HG02798 (cell line): ENCODE results near the gene HOMER1.

Source experiments
- ATAC-seq: cut with Tn5 transposase; IDR thresholded peaks from one replicate; pipeline ENCODE4 v1.9.1; 2021; ENCODE audit warnings: mild to moderate bottlenecking; ENCODE audit not compliant: unreplicated experiment, poor library complexity

Gene HOMER1

GRCh38 chr5:79513704-79514390 lies at the start of gene HOMER1:
HOMER1 (minus strand) TSS chr5:79514134; CDS start chr5:79512774, 1,360 bp downstream.
- ATAC-seq, result peak; percentile 71

- ATAC-seq, result no peak
These were observed 49.3 kb upstream of the HOMER1 start for GRCh38 chr5:79563247-79563590.

GRCh38 chr5:79562351-79563246 lies 48.7 kb upstream of the HOMER1 start:
- ATAC-seq, result no peak

GRCh38 chr5:79561525-79561893 lies 47.6 kb upstream of the HOMER1 start:
- peak; percentile 58 for ATAC-seq

GRCh38 chr5:79560771-79561524 lies 47.0 kb upstream of the HOMER1 start:
- ATAC-seq, result peak; percentile 92

GRCh38 chr5:79555418-79555817 lies 41.5 kb upstream of the HOMER1 start:
- no peak for ATAC-seq

- ATAC-seq, result no peak
These were observed 39.0 kb upstream of the HOMER1 start for GRCh38 chr5:79552984-79553383.

- no peak for ATAC-seq
These were observed 34.0 kb upstream of the HOMER1 start for GRCh38 chr5:79547982-79548381.

- ATAC-seq, result no peak
These were observed 33.5 kb upstream of the HOMER1 start for GRCh38 chr5:79547429-79547822.

- ATAC-seq, result no peak
These were observed 33.0 kb upstream of the HOMER1 start for GRCh38 chr5:79546782-79547428.

GRCh38 chr5:79544131-79544530 lies 30.2 kb upstream of the HOMER1 start:
- no peak for ATAC-seq

- ATAC-seq, result no peak
These were observed 27.0 kb upstream of the HOMER1 start for GRCh38 chr5:79540939-79541338.

GRCh38 chr5:79536193-79536906 lies 22.4 kb upstream of the HOMER1 start:
- ATAC-seq, result no peak

GRCh38 chr5:79535477-79536192 lies 21.7 kb upstream of the HOMER1 start:
- ATAC-seq, result no peak

GRCh38 chr5:79529110-79529509 lies 15.2 kb upstream of the HOMER1 start:
- no peak for ATAC-seq

- no peak for ATAC-seq
These were observed 13.5 kb upstream of the HOMER1 start for GRCh38 chr5:79527431-79527830.

- ATAC-seq, result no peak
These were observed 13.0 kb upstream of the HOMER1 start for GRCh38 chr5:79526928-79527327.

GRCh38 chr5:79526493-79526892 lies 12.6 kb upstream of the HOMER1 start:
- ATAC-seq, result no peak

- ATAC-seq, result no peak
These were observed 7.2 kb upstream of the HOMER1 start for GRCh38 chr5:79521156-79521555.
